Measurements from ENCODE around the gene MME. TPM values are rescaled to one million over a fixed set of nuclear protein-coding genes. Genes with fewer than 3 reads are reported as not detected.

The MME gene
- polyA plus RNA-seq, 3 donors = 0.27 to 1.0 (median 0.73) TPM

- Histone ChIP-seq H2AFZ (ENCODE audit: insufficient read depth, low read depth, low read length, poor library complexity, severe bottlenecking) (no peak overlapping the region), H3K9me3 (replicated peaks in 1 of 2; ENCODE audit: control insufficient read depth in 1 of 2, insufficient read depth in 1 of 2, low read length in 2 of 2) (no peaks in the 10 kb centered on the region), H3K4me1 (ENCODE audit: control insufficient read depth in 1 of 2, insufficient read depth in 2 of 2, low read length in 2 of 2) (no peaks in the 10 kb centered on the region), H3K4me3 (replicated peaks in 1 of 3; ENCODE audit: low read depth in 2 of 3, low read length in 3 of 3) (no peak overlapping the region), H4K20me1 (ENCODE audit: insufficient read depth, low read length) (no peaks in the 10 kb centered on the region), H3K27ac (ENCODE audit: low read depth in 1 of 2, low read length in 2 of 2) (no peak overlapping the region), H3K9ac (ENCODE audit: insufficient read depth, low read length, poor library complexity, severe bottlenecking) (no peak overlapping the region), H3K4me2 (replicated peaks; ENCODE audit: extremely low read depth, low read length, poor library complexity, severe bottlenecking) (no peak overlapping the region), H3K36me3 (replicated peaks in 1 of 2; ENCODE audit: control insufficient read depth in 1 of 2, insufficient read depth in 2 of 2, low read length in 2 of 2) (no peaks in the 10 kb centered on the region), H3K27me3 (ENCODE audit: control insufficient read depth in 2 of 2, insufficient read depth in 2 of 2, low read length in 2 of 2) (no peaks in the 10 kb centered on the region), H3K79me2 (ENCODE audit: insufficient read depth, low read length) (no peaks in the 10 kb centered on the region)
- Mint-ChIP-seq H3K9me3 (peaks cover 0 to 1% (median 0%) of the 10 kb centered on the region in 7 donors), H3K4me1 (no peaks in the 10 kb centered on the region), H3K36me3 (no peaks in the 10 kb centered on the region), H3K4me3 (no peak overlapping the region), H3K27ac (no peak overlapping the region), H3K27me3 (ENCODE audit: low read depth in 3 of 3) (no peaks in the 10 kb centered on the region)
- no peak for TF ChIP-seq CTCF (IDR thresholded peaks at IDR 0.05)
- no peak for DNase-seq
- intact Hi-C loops (cut with micrococcal nuclease) = no loop called here
- WGBS (ENCODE audit: insufficient coverage) = 100% methylated on average over 2 of the region's 2 CpGs
Measured at GRCh38 chr3:155231792-155232191, 151.7 kb downstream of the MME start.

DNA sequence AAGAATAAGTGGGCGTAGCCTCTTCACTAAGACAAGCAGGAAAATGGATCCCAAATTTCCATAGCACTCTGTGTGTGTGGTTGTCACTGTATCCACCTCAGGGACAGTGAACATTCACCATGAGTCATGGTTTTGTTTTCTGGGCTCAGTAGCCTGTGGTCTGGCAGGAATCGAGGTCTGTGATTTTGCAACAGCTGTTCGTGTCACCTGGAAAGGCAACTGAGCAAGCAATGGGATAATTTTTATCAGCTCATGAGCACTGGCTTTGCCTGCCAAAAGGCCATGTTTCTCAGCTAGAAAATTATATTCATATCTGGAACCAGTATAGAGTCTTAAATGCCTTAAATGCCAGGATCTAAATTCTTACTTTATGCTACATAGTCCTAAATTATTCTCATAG lies 152.5 kb downstream of the MME start:
- H3K4me1 Mint-ChIP-seq = no peaks in the 10 kb centered on the region
- Histone ChIP-seq H3K79me2 (ENCODE audit: insufficient read depth, low read length) (no peaks in the 10 kb centered on the region), H3K4me2 (replicated peaks; ENCODE audit: extremely low read depth, low read length, poor library complexity, severe bottlenecking) (no peak overlapping the region), H3K27ac (ENCODE audit: low read depth in 1 of 2, low read length in 2 of 2) (no peak overlapping the region), H2AFZ (ENCODE audit: insufficient read depth, low read depth, low read length, poor library complexity, severe bottlenecking) (no peak overlapping the region), H3K9ac (ENCODE audit: insufficient read depth, low read length, poor library complexity, severe bottlenecking) (no peak overlapping the region), H4K20me1 (ENCODE audit: insufficient read depth, low read length) (no peaks in the 10 kb centered on the region), H3K4me3 (replicated peaks in 1 of 3; ENCODE audit: low read depth in 2 of 3, low read length in 3 of 3) (no peak overlapping the region), H3K9me3 (replicated peaks in 1 of 2; ENCODE audit: control insufficient read depth in 1 of 2, insufficient read depth in 1 of 2, low read length in 2 of 2) (no peaks in the 10 kb centered on the region), H3K27me3 (ENCODE audit: control insufficient read depth in 2 of 2, insufficient read depth in 2 of 2, low read length in 2 of 2) (no peaks in the 10 kb centered on the region), H3K4me1 (ENCODE audit: control insufficient read depth in 1 of 2, insufficient read depth in 2 of 2, low read length in 2 of 2) (no peaks in the 10 kb centered on the region), H3K36me3 (replicated peaks in 1 of 2; ENCODE audit: control insufficient read depth in 1 of 2, insufficient read depth in 2 of 2, low read length in 2 of 2) (no peaks in the 10 kb centered on the region)
- H3K9me3 Mint-ChIP-seq = peaks cover 0 to 1% (median 0%) of the 10 kb centered on the region in 7 donors
- no peak for TF ChIP-seq CTCF (IDR thresholded peaks at IDR 0.05)
- 50% methylated on average over 3 of the region's 3 CpGs for WGBS (ENCODE audit: insufficient coverage)
- no peak for DNase-seq
- intact Hi-C loops (cut with micrococcal nuclease) = no loop called here
- no peak overlapping the region for H3K4me3 Mint-ChIP-seq
- no peaks in the 10 kb centered on the region for H3K36me3 Mint-ChIP-seq
- no peak overlapping the region for H3K27ac Mint-ChIP-seq
- H3K27me3 Mint-ChIP-seq (ENCODE audit: low read depth in 3 of 3) = peaks cover 0 to 2% (median 0%) of the 10 kb centered on the region in 3 donors

All from CD14-positive monocyte (primary cell).